Left kidney (tissue), 2 donors: ENCODE data around the gene BNIP3. TPM values are rescaled to one million over a fixed set of nuclear protein-coding genes. Genes with fewer than 3 reads are reported as not detected.
"Not testable (repeated sequence)": the region's sequence is repeated elsewhere in the genome, so short reads cannot be mapped to it uniquely, and the experiment has no call there.

ENCODE experiments used
- DNase-seq: peaks from one replicate; pipeline ENCODE4 v3.0.0-alpha.2; 2013
- polyA plus RNA-seq: library from polyadenylated mRNA; unstranded; fragments of 120-200 nt; gene quantifications from one replicate; pipeline ENCODE4 v1.2.1, GENCODE V29; 2013; ENCODE audit not compliant: insufficient read length

Gene BNIP3
- polyA plus RNA-seq, 1 donor: 69.3 TPM

DNA sequence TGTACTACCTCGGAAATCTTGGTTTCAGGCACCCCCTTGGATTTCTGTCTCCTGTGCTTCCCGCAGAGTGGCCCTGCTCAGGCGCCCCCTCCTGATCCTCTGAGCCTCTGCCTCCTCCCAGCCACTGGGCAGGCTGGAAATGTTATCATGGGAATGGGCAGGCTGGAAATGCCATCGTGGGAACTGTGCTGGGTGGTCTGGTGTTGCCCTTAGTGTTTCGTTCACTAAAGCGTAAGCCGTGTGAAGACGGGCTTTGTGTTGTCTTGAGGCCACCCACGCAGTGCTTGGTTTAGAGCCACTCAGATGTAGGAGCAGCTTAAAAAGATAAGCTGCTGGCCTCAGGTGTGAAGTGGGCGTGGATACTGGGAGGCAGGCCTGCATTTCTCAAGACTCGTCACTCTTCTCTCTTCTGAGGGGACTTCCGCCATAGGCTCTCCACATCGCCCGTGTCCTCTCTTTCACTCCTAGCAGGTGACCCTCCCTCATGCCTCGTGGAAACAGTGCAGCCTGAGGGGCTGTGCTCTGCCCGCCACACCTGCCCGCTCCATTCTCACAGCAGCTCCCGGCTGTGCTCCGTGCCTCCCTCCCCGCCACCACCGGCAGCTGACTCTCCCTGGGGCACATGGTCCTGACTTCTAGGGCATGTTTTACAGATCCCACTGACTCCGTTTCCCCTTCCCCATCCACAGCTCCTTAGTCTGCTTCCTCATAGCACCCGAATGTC lies 52.4 kb downstream of the BNIP3 start:
- no peak for DNase-seq

DNA sequence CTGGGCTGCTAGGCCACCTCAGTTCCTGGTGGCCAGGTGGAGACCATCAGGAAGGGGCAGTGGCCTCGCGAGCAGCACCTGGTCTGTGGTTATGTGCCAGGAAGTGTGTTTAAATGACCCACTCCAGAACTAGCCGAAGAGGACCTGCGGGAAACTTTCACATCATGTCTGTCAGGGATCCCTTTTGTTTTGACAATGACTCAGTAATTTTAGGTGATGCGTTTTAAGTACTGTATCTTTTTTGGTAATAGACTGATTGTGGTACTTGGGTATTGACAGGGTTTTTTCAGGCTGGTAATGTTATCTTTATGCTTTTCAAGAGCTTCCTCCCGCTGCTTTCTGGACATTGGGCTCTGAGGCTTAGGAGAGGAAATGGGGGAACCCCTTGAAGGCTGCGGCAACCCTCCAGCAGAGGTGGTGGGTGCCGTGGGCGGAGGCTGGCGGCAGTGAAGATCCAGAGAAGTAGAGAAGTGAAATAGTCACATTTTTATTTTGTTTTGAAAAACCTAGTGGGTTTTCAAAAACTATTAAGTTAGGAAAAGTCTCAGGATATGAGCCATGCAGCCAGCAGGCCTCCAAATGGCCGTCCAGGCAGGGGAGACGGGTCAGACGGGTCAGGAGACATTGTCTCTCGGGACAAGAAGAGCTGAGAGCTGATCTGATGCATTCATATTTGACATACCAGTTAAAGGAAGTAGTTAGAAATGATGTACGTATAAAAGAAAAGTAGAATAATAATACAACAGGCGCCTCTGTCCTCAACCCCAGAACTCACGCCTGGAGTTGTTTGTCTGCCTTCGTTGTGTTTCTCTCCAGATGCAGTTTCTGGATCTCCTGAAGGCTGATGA lies 53.3 kb downstream of the BNIP3 start:
- DNase-seq: no peak

DNA sequence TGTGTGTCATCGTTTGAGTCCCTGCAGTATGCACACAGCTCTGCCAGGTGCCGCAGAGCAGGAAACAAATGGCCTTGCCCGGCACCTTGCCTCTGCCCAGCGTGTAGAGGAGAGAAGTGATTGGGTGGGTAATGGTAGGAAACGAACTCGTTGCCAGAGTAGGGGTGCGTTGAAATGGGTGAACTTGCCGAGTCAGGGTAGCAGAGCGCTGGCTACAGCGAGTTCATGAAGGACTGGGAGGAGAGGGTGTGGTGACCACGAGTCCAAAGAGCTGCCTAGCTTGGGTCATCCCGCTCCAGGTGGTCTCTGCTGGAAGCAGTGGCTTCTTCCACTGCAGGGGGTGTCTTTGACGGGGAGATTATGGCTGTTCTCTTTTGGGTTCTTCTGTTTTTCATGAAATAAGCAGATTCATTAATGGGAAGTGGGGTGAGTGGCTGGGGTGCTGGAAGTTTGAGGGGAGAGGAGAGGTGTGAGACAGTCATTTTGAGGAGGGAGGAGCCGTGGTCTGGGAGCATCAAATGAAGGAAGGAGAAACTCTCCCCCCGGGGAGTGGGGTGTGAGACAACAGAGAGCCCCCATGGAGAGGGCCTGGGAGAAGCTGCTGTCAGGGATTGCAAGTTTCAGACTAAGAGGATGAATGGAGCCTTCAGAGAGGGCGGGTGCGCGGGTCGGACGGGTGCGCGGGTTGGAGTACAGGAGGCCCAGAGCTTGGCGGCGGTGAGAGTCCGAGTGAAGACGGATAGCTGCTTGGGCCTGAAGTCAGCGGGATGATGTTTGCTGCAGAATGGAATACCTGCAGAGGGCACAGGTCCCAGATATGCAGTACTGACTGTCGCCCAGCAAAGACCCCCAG lies 54.8 kb downstream of the BNIP3 start:
- DNase-seq: no peak

DNA sequence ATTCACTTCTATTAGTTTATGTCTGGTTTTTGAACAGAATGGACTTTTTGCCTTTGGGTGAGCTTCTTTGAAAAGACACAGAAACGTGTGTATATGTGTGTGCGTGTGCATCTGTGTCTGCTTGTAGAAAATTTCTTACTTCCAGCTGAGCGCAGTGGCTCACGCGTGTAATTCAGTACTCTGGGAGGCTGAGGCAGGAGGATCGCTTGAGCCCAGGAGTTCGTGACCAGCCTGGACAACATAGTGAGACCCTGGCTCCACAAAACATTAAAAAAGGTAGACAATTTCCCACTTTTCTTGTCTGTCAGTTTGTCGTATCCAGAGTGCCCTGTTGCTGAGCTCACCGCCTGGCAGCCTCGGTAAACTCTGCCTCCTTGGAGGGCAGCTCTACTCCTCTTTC lies 55.5 kb downstream of the BNIP3 start:
- DNase-seq: no peak

DNA sequence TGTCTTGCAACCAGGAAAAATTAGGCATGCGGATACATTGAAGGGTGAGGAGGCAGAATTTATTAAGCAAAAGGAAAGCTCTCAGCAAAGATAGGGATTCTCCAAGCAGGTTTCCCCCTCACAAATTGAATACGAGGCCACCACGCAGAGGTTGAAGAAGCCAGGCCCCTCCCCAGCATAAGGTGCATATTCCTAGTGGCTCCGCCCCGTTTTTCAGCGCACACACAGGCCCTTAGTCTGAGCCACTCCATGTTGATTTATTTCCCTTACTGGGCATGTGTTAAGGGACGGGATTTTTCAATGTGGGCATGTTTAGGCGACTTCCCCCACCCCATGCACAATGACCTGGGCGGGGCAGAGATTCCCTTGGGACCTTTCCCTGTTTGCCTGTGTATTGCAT lies 56.0 kb downstream of the BNIP3 start:
- no peak for DNase-seq

DNA sequence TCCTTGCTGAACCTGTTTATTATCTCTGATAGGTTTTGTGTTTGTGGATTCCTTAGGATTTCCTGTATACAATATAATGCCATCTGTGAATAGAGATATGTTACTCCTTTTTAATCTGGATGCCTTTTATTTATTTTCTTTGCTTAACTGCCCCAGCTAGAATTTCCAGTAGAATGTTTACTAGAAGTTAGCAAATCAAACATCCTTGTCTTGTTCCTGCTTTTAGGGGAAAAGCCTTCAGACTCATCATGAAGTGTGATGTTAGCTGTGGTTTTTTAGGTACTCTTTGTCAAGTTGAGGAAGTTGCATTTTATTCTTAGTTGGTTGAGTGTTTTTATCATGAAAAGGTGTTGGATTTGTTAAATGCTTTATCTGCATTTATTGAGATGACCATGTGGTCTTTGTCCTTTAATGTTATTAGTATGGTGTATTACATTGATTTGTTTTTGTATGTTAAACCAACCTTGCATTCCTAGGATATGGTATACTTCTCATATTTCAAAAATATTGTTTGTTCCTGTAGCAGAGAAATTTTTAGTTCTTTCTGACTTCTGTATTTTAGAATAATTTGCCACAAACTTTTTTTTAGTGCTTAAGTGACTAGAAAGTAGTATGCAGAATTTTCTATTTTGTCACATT lies 56.6 kb downstream of the BNIP3 start:
- DNase-seq: no peak

DNA sequence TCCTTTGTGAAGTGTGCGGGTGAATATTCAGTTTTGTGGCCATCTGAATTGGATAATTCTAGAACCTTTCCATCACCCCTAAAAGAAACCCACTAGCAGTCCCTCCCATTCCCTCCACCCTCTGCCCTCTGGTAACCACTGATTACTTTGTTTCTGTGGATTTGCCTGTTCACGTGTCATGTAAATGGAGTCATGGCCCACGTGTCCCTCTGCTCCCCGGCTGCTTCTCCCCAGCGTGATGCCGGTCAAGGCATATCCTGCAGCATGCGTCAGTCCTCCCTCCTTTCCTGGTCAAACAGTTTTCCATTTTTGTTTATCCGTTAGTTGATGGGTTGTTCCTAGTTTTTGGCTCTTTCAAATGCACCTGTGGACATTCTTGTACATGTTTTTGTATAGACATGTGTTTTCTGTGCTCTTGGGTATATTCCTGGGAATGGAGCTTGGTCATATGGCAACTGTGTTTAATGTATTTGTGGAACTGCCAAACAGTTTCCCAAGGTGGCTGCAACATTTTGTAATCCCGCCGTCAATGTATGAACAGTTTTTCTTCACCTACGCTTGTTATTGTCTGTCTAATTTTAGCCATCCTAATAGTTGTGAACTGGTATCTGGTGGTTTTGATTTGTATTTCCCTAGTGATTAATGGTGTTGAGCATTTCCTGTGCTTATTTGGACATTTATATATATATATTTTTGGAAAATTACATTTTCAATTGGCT lies 58.5 kb downstream of the BNIP3 start:
- DNase-seq: no peak

DNA sequence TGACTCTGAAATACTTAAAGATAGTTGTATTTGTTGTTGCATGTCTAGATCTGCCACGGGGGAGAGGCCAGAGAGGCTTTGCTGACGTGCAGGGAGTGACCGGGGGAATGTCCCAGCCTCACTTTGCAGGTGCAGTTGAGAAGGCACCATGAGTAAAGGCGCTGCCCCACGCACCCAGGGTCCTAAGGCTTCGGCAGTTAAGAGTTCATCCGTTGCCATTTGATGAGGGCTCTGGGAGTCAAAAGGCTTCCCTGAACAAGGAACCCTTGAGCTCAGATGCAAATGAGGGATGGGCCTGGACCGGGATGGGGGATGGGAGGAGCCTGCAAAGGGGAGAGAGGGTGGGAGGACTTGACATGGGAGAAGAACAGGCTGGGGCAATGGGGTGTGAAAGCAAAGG lies 60.5 kb downstream of the BNIP3 start:
- DNase-seq: peak; percentile 62

DNA sequence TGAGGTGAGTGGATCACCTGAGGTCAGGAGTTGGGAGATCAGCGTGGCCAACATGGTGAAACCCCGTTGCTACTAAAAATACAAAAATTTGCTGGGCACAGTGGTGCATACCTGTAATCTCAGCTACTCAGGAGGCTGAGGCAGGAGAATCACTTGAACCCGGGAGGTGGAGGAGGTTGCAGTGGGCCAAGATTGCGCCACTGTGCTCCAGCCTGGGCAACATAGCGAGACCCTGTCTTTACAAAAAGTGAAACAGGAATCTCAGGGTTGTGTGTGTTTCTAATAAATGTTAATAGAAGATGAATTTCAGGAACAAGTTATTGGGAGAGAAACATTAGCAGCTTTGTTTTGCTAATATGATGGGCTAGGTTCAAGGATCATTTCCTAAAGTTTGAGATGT lies 61.0 kb downstream of the BNIP3 start:
- no peak for DNase-seq

DNA sequence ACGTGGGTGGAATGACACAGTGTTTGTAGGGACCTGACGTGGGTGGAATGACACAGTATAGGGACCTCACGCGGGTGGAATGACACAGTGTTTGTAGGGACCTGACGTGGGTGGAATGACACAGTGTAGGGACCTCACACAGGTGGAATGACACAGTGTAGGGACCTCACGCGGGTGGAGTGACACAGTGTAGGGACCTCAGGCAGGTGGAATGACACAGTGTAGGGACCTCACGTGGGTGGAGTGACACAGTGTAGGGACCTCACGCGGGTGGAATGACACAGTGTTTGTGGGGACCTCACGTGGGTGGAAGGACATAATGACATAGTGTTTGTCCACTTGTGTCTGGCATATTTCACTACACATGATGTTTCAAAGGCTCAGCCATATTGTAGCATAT lies 61.6 kb downstream of the BNIP3 start:
- DNase-seq: no peak

DNA sequence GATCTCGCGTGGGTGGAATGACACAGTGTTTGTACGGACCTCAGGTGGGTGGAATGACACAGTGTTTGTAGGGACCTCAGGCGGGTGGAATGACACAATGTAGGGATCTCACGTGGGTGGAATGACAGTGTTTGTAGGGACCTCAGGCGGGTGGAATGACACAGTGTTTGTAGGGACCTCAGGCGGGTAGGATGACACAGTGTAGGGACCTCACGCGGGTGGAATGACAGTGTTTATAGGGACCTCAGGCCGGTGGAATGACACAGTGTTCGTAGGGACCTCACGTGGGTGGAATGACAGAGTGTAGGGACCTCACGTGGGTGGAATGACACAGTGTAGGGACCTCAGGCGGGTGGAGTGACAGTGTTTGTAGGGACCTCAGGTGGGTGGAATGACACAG lies 62.3 kb downstream of the BNIP3 start:
- DNase-seq: not testable (repeated sequence)

Other genes starting within 250 kb of the BNIP3 start
- gene PPP2R2D, start 80.9 kb downstream of the BNIP3 start, polyA plus RNA-seq: 49.5 TPM
- 0.25 TPM for gene JAKMIP3, start 84.0 kb upstream of the BNIP3 start, polyA plus RNA-seq
- 16.3 TPM for gene DPYSL4, start 205.0 kb upstream of the BNIP3 start, polyA plus RNA-seq